HCT116 (cell line): ENCODE results near the gene CCDC61. TPM values are rescaled to one million over a fixed set of nuclear protein-coding genes. Genes with fewer than 3 reads are reported as not detected.

Experiments
- ATAC-seq: fragments of 200-7000 bp; cut with Tn5 transposase; 2 replicates; pipeline ENCODE4 v1.9.1; 2020; ENCODE audit warnings: mild to moderate bottlenecking, moderate library complexity
- BruUV-seq: library from RNA; stranded (reverse); fragments of 400-500 nt; replicated peaks from 2 replicates; lab custom pipeline; 2021; lab: Mats Ljungman, UMichigan
- CTCF ChIA-PET: fragments of 300-600 bp; sonication (Branson Sonifier 250); formaldehyde crosslinking; loops from one replicate; lab custom pipeline; 2021; ENCODE audit warnings: antibody characterized with exemption; lab: Charles Lee
- POLR2A ChIA-PET: fragments of 300-600, 350-600 bp; sonication (Branson Sonifier 250); formaldehyde crosslinking; loops from one replicate; lab custom pipeline; 2021; ENCODE audit warnings: antibody characterized with exemption; lab: Charles Lee
- RAD21 ChIA-PET, 2 experiments: fragments of 300-600 bp; sonication (Branson Sonifier 250); formaldehyde crosslinking; loops; one replicate each; lab custom pipeline; 2023; ENCODE audit warnings: low total read pairs in 2 of 2; ENCODE audit not compliant: uncharacterized antibody in 2 of 2, unreplicated experiment in 2 of 2, low non-redundant PET in 1 of 2; lab: Charles Lee
- DNase-seq: peaks from one replicate; pipeline ENCODE4 v3.0.0-alpha.2; 2010; ENCODE audit warnings: low read depth, low spot score
- H2AFZ ChIP-seq: fragments of 200-600 bp; shearing (Covaris generic), sonication (generic); 2 replicates; pipeline ENCODE4 v1.6.1; 2017; ENCODE audit warnings: low read depth, mixed run types, mixed read lengths, antibody characterized with exemption, low read length; ENCODE audit not compliant: poor library complexity, severe bottlenecking
- H3K27ac ChIP-seq: 2 replicates; pipeline ENCODE4 v1.5.1; 2012; ENCODE audit warnings: low read depth, low read length
- H3K27me3 ChIP-seq: fragments of 200-600 bp; sonication (generic); 2 replicates; pipeline ENCODE4 v1.6.1; 2016; ENCODE audit warnings: mixed run types, low read length, mixed read lengths; ENCODE audit not compliant: insufficient read depth
- H3K36me3 ChIP-seq, 2 experiments: fragments of 200-500 bp in 1 of 2; fragments of 200-600 bp in 1 of 2; sonication (Bioruptor generic) in 1 of 2; sonication (generic) in 1 of 2; 2 replicates each; pipeline versions ENCODE4 v1.5.1 to v1.6.1; 2014 to 2016; ENCODE audit warnings: low read length in 2 of 2, inconsistent platforms in 1 of 2, mixed read lengths in 1 of 2, mixed run types in 1 of 2; ENCODE audit not compliant: insufficient read depth in 2 of 2, control insufficient read depth in 1 of 2
- H3K4me1 ChIP-seq, 2 experiments: fragments of 200-600 bp in 1 of 2; sonication (generic) in 1 of 2; 2 replicates each; pipeline versions ENCODE4 v1.5.1 to v1.6.1; 2012 to 2017; ENCODE audit warnings: low read length in 2 of 2, inconsistent platforms in 1 of 2, mild to moderate bottlenecking in 1 of 2, mixed read lengths in 1 of 2, mixed run types in 1 of 2, moderate library complexity in 1 of 2; ENCODE audit not compliant: insufficient read depth in 2 of 2, control insufficient read depth in 1 of 2
- H3K4me2 ChIP-seq: fragments of 200-600 bp; sonication (generic); 2 replicates; pipeline ENCODE4 v1.6.1; 2017; ENCODE audit warnings: mixed run types, low read length, mixed read lengths
- H3K4me3 ChIP-seq, 2 experiments: fragments of 200-600 bp in 1 of 2; sonication (generic) in 1 of 2; replicated peaks in 1 of 2; 2 replicates each; pipeline ENCODE4 v1.5.1; 2011 to 2016; ENCODE audit warnings: low read length in 2 of 2, control low read depth in 1 of 2, low read depth in 1 of 2, mild to moderate bottlenecking in 1 of 2, mixed read lengths in 1 of 2, mixed run types in 1 of 2
- H3K79me2 ChIP-seq: fragments of 200-600 bp; sonication (generic); 2 replicates; pipeline ENCODE4 v1.6.1; 2017; ENCODE audit warnings: mild to moderate bottlenecking, mixed run types, low read length, moderate library complexity, mixed read lengths; ENCODE audit not compliant: insufficient read depth
- H3K9ac ChIP-seq: fragments of 200-600 bp; sonication (generic); 2 replicates; pipeline ENCODE4 v1.6.1; 2016; ENCODE audit warnings: low read length, mixed read lengths
- H3K9me2 ChIP-seq: fragments of 200-600 bp; sonication (generic), shearing (Covaris generic); 2 replicates; pipeline ENCODE4 v1.6.1; 2017; ENCODE audit warnings: mixed run types, mild to moderate bottlenecking, moderate library complexity; ENCODE audit not compliant: insufficient read depth
- H3K9me3 ChIP-seq, 2 experiments: fragments of 200-500 bp in 1 of 2; fragments of 200-600 bp in 1 of 2; sonication (Bioruptor generic) in 1 of 2; sonication (generic) in 1 of 2; 2 replicates each; pipeline ENCODE4 v1.6.1; 2014 to 2017; ENCODE audit warnings: low read length in 2 of 2, mixed read lengths in 2 of 2, inconsistent platforms in 1 of 2, low read depth in 1 of 2, mild to moderate bottlenecking in 1 of 2, mixed run types in 1 of 2, moderate library complexity in 1 of 2; ENCODE audit not compliant: control insufficient read depth in 1 of 2, insufficient read depth in 1 of 2
- H4K20me1 ChIP-seq: fragments of 200-600 bp; sonication (generic), shearing (Covaris generic); 2 replicates; pipeline ENCODE4 v1.6.1; 2017; ENCODE audit warnings: mixed run types, mild to moderate bottlenecking, moderate library complexity; ENCODE audit not compliant: insufficient read depth
- CBX3 ChIP-seq: IDR thresholded peaks from 2 replicates; pipeline ENCODE4 v1.6.1; 2012; ENCODE audit warnings: low read depth
- CEBPB ChIP-seq: IDR thresholded peaks from 2 replicates; pipeline ENCODE4 v1.6.1; 2012; ENCODE audit warnings: low read depth
- EGR1 ChIP-seq: IDR thresholded peaks from 2 replicates; pipeline ENCODE4 v1.6.1; 2012; ENCODE audit warnings: low read depth
- ELF1 ChIP-seq: IDR thresholded peaks from 2 replicates; pipeline ENCODE4 v1.6.1; 2012; ENCODE audit warnings: low read depth, borderline replicate concordance
- EZH2 ChIP-seq: fragments of 200-600 bp; sonication (generic); IDR thresholded peaks from 2 replicates; pipeline ENCODE4 v1.6.1; 2017; ENCODE audit warnings: antibody characterized with exemption, mixed run types
- FOSL1 ChIP-seq: IDR thresholded peaks from 2 replicates; pipeline ENCODE4 v1.6.1; 2012; ENCODE audit warnings: low read depth
- POLR2A ChIP-seq: IDR thresholded peaks from 2 replicates; pipeline ENCODE4 v1.7.0; 2011; ENCODE audit warnings: borderline replicate concordance; ENCODE audit not compliant: insufficient read depth, insufficient read length; ENCODE audit errors: extremely low read depth
- POLR2AphosphoS5 ChIP-seq: IDR thresholded peaks from 2 replicates; pipeline ENCODE4 v1.6.1; 2011; ENCODE audit warnings: mild to moderate bottlenecking, low read depth, low read length, moderate library complexity
- RAD21 ChIP-seq: IDR thresholded peaks from 2 replicates; pipeline ENCODE4 v1.6.1; 2012; ENCODE audit warnings: low read depth, mild to moderate bottlenecking
- REST ChIP-seq: IDR thresholded peaks from 2 replicates; pipeline ENCODE4 v1.6.1; 2012; ENCODE audit warnings: low read depth
- SIN3A ChIP-seq: IDR thresholded peaks from 2 replicates; pipeline ENCODE4 v1.6.1; 2012; ENCODE audit warnings: low read depth
- SP1 ChIP-seq: IDR thresholded peaks from 2 replicates; pipeline ENCODE4 v1.6.1; 2012; ENCODE audit warnings: low read depth
- SRF ChIP-seq: IDR thresholded peaks from 2 replicates; pipeline ENCODE4 v1.6.1; 2012; ENCODE audit warnings: low read depth
- YY1 ChIP-seq: IDR thresholded peaks from 2 replicates; pipeline ENCODE4 v1.6.1; 2011; ENCODE audit warnings: low read length, low read depth, moderate library complexity, mild to moderate bottlenecking; ENCODE audit not compliant: insufficient replicate concordance; ENCODE audit errors: extremely low read depth
- ZFX ChIP-seq: fragments of 450-650 bp; IDR thresholded peaks from 2 replicates; pipeline ENCODE4 v1.6.1; 2017
- intact Hi-C: fragments of 100-400 bp; cut with micrococcal nuclease; formaldehyde crosslinking; loops from 2 replicates; pipeline ENCODE4 v1.10.0; 2022
- total RNA-seq: library from RNA; stranded (reverse); gene quantifications from one replicate; pipeline ENCODE4 v1.2.1, GENCODE V29; 2021; ENCODE audit not compliant: unreplicated experiment
- TF ChIP-seq, protein P1 (sequence below): IDR thresholded peaks from 2 replicates; pipeline ENCODE4 v1.6.1; 2012
- TF ChIP-seq, protein P2 (sequence below), 3 experiments: fragments of 200-600 bp in 1 of 3; sonication (generic) in 1 of 3; IDR thresholded peaks in 2 of 3; conservative IDR thresholded peaks in 1 of 3; 2 replicates each; pipeline ENCODE4 v1.5.1; 2012 to 2017; ENCODE audit warnings: low read depth in 2 of 3, low read length in 2 of 3, antibody characterized with exemption in 1 of 3, borderline replicate concordance in 1 of 3, control low read depth in 1 of 3, mild to moderate bottlenecking in 1 of 3, mixed read lengths in 1 of 3, mixed run types in 1 of 3, moderate library complexity in 1 of 3; ENCODE audit not compliant: insufficient read depth in 1 of 3
- TF ChIP-seq, protein P3 (sequence below): IDR thresholded peaks from 2 replicates; pipeline ENCODE4 v1.6.1; 2011; ENCODE audit warnings: mild to moderate bottlenecking, low read length, moderate library complexity; ENCODE audit not compliant: insufficient replicate concordance; ENCODE audit errors: extremely low read depth

Gene CCDC61
- total RNA-seq, 1 experiment from 2014 or later: 12.2 TPM

GRCh38 chr19:46002678-46003275, 7.5 kb downstream of the CCDC61 start:
- ATAC-seq: no peak
- no peak overlapping the region for H3K27ac ChIP-seq
- no peak for TF ChIP-seq POLR2AphosphoS5
- TF ChIP-seq, protein P1, sequence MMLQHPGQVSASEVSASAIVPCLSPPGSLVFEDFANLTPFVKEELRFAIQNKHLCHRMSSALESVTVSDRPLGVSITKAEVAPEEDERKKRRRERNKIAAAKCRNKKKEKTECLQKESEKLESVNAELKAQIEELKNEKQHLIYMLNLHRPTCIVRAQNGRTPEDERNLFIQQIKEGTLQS: no peak
- no peak for TF ChIP-seq EZH2
- TF ChIP-seq, protein P2, sequence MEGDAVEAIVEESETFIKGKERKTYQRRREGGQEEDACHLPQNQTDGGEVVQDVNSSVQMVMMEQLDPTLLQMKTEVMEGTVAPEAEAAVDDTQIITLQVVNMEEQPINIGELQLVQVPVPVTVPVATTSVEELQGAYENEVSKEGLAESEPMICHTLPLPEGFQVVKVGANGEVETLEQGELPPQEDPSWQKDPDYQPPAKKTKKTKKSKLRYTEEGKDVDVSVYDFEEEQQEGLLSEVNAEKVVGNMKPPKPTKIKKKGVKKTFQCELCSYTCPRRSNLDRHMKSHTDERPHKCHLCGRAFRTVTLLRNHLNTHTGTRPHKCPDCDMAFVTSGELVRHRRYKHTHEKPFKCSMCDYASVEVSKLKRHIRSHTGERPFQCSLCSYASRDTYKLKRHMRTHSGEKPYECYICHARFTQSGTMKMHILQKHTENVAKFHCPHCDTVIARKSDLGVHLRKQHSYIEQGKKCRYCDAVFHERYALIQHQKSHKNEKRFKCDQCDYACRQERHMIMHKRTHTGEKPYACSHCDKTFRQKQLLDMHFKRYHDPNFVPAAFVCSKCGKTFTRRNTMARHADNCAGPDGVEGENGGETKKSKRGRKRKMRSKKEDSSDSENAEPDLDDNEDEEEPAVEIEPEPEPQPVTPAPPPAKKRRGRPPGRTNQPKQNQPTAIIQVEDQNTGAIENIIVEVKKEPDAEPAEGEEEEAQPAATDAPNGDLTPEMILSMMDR (IDR thresholded peaks at IDR 0.05 in 2 of 3, conservative IDR thresholded peaks at IDR 0.05 in 1 of 3; ENCODE audit: borderline replicate concordance in 1 of 3, insufficient read depth in 1 of 3, low read depth in 2 of 3, low read length in 2 of 3): no peak
- TF ChIP-seq EGR1: no peak
- no peak for TF ChIP-seq SP1
- no peak for TF ChIP-seq ELF1
- TF ChIP-seq YY1: no peak
- TF ChIP-seq, protein P3, sequence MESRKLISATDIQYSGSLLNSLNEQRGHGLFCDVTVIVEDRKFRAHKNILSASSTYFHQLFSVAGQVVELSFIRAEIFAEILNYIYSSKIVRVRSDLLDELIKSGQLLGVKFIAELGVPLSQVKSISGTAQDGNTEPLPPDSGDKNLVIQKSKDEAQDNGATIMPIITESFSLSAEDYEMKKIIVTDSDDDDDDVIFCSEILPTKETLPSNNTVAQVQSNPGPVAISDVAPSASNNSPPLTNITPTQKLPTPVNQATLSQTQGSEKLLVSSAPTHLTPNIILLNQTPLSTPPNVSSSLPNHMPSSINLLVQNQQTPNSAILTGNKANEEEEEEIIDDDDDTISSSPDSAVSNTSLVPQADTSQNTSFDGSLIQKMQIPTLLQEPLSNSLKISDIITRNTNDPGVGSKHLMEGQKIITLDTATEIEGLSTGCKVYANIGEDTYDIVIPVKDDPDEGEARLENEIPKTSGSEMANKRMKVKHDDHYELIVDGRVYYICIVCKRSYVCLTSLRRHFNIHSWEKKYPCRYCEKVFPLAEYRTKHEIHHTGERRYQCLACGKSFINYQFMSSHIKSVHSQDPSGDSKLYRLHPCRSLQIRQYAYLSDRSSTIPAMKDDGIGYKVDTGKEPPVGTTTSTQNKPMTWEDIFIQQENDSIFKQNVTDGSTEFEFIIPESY: no peak
- no peak for TF ChIP-seq CEBPB
- no peak for TF ChIP-seq REST
- TF ChIP-seq RAD21: no peak
- TF ChIP-seq SRF: no peak
- no peak for TF ChIP-seq ZFX
- TF ChIP-seq CBX3: no peak
- TF ChIP-seq FOSL1: no peak
- no peak for TF ChIP-seq SIN3A
- TF ChIP-seq POLR2A: no peak
- no peaks in the 10 kb centered on the region for H3K9me2 ChIP-seq
- no peak overlapping the region for H3K4me2 ChIP-seq
- intact Hi-C loops: no loop called here
- no peaks in the 10 kb centered on the region for H3K9me3 ChIP-seq
- ChIA-PET POLR2A (no interaction called here), CTCF (interaction anchor here (0.7 to 1.2 kb wide), 2 partner anchors 14 to 26 kb away, joined by 3 read pairs; no protein-coding TSS in a partner anchor), RAD21 (no interaction called here)
- H3K4me1 ChIP-seq: peaks cover 4 to 6% of the 10 kb centered on the region in 2 experiments; a peak in 3 of 4 replicates
- H3K4me3 ChIP-seq: no peak overlapping the region
- no TSS peak for BruUV-seq
- H3K79me2 ChIP-seq: peaks cover 7% of the 10 kb centered on the region; the same call in 1 of the 2 replicates
- no peaks in the 10 kb centered on the region for H4K20me1 ChIP-seq
- H2AFZ ChIP-seq: no peak overlapping the region
- DNase-seq: no peak
- no peaks in the 10 kb centered on the region for H3K27me3 ChIP-seq
- H3K9ac ChIP-seq: no peak overlapping the region
- no peaks in the 10 kb centered on the region; a peak in 1 of 4 replicates for H3K36me3 ChIP-seq
